GM19239 (cell line): ENCODE data around the gene SNRPD3.
"Not testable (repeated sequence)": the region's sequence is repeated elsewhere in the genome, so short reads cannot be mapped to it uniquely, and the experiment has no call there.

Experiments used
- DNase-seq: peaks from one replicate; pipeline ENCODE4 v3.0.0; 2011; ENCODE audit warnings: low spot score; ENCODE audit not compliant: insufficient read length
- FAIRE-seq: peaks from 2 replicates; lab custom pipeline; 2011; peaks lifted over from hg19 to GRCh38; lab: Jason Lieb, UNC

SNRPD3 gene

DNA sequence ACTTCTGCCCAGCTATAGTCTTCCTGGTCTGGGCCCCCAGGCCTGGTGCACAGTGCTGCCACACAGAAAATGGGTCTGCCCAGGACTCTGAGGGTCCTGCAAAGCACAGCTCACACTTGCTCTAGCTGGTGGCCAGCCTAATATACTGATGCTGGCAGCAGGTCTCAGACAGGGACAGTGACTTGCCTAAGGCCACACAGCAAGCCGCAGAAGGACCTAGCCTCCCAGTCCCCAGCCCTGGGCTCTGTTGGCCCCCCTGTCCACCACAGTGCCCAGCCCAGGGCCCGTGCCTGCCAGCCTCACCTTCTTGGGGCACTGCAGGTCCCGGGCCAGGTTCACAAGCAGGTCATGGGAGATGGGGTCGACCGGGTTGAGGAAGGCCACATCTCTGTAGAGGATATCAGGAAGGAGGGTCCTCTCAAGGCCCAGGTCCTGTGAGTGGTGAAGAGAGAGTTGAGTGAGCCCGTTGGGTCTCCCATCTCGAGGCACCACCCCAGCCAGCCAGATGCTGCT lies 33.8 kb downstream of the SNRPD3 start:
- DNase-seq (no peak), FAIRE-seq (no peak)

DNA sequence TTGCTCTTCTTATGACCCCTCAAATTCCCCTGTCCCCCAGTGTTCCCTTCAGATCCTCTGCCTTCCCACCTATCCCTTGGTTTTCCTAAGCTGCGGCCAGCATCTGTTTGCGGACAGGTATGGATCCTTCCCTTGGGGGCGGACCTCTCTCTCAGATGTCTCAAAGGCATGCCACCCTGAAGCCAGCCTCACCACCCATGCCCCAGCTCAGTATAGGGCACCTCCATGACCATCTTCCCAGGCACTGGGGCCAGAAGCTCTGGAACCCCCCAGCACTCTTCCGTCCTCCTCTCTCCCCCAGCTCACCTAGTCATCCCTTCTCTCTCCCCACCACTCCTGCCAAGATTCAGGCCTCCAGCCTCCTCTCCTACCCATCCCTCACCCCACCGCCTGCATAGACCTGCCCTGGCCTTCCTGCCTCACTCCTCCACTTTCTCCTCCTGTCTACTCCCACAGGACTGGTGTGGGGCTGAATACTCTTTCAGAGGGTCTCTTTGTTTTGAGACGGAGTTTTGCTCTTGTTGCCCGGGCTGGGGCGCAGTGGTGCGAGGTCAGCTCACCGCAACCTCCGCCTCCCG lies 34.9 kb downstream of the SNRPD3 start:
- FAIRE-seq, result no peak
- no peak for DNase-seq

DNA sequence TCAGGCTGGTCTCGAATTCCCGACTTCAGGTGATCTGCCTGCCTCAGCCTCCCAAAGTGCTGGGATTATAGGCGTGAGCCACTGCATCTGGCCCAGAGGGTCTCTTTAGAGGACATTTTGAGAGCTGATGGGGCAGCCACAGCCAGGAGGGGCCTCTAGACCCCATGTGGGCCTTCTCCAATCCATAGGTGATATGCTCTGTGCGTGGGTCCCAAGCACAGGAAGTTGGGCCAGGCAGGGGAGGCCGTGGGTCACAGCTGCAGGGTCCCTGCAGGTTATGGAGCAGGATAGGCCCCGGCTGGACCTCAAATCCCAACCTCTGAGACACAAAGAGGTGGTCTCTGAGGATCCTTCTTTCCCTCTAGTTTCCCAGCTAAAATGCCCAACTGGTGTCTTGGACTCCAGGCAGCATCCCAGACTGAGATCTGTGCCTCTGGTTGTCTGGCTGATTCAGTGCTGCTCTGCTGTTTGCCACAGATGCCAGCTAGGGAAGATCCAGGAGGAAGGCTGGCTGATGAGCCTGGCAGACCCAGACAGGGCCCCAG lies 35.6 kb downstream of the SNRPD3 start:
- DNase-seq, result no peak

DNA sequence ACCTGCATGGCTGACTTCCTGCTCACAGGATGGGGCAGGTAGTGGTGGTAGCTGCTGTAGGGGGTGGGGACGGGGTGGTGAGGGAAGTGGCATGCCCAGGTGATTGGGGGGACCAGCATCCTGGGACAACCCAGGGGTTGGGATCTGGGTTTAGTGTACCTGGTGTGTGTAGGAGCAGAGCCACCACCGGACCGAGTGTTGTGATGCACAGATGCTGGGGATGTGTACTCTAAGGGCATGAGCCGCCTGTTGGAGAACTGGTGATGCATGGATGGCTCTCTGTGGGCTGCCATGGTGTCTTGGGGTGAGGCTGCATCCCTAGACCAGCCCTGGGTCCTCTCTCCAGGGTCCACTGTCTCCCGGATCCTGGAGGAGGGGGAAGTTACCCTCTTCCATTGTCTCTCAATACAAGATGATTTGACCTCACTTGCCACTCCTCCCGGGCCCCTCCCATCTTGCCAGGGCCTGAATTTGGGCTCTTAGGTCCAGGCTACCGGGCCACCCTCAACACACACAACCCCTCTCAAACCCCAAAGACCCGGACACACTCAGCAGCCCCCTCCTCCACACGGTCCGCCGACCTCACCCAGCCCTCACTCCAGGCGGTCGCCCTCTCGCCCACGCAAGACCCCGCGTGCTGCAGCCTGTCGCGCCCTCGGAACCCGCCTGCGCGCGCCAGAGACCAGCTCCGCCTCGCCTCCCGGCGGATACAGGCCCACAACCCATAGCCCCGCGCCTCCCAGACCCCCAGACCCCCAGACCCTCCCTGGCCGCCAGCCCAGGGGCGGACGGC lies 36.5 kb downstream of the SNRPD3 start:
- peak; percentile 78 for FAIRE-seq
- DNase-seq, result peak; percentile 44

More for the DNA sequence above, 35.6 kb downstream of the SNRPD3 start:
- no peak for FAIRE-seq

DNA sequence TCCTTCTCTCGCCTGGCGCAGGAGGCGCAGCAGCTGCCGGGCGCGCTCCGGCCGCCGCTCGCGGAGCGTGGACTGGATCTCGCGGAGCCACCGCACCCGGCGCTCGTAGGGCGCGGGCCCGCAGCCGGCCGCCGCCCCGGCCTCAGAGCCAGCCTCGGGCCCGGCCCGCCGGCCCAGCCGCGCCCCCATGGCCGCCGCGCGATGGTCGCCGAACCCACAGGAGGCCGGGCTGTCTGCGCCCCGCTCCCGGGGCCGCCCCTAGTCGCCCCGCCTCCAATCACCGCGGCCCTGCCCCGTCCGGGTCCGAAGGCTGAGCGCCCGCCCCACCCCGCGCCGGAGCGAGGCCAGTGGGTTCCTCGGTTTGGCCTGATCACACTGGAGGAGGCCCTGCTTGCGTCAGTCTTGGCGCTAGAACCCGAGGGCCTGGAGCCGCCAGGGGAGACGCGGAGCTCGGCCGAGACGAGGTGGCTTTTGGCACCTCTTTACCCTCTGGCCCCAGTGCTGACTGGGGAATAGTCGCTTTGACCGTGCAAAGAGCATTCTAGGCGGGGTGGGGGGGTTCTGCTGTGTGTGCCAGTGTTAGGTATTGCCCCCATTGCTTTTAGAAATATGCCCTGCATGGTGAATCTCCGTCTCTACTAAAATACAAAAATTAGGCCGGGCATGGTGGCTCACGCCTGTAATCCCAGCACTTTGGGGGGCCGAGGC lies 37.2 kb downstream of the SNRPD3 start, which contains the start of gene LRRC75B:
Gene LRRC75B, minus strand, starts transcription at position 223 of the 708 bp plus-strand sequence. Its CDS starts 34 bp downstream, at position 189.
- FAIRE-seq, result peak; percentile 80
- DNase-seq, result peak; percentile 94

DNA sequence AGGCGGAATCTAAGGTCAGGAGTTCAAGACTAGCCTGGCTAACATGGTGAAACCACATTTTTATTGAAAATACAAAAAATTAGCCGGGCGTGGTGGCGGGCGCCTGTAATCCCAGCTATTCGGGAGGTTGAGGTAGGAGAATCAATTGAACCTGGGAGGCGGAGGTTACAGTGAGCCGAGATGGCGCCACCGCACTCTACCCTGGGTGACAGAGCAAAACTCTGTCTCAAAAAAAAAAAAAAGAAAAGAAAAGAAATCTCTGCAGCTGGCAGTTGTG lies 37.7 kb downstream of the SNRPD3 start:
- FAIRE-seq, result not testable (repeated sequence)

DNA sequence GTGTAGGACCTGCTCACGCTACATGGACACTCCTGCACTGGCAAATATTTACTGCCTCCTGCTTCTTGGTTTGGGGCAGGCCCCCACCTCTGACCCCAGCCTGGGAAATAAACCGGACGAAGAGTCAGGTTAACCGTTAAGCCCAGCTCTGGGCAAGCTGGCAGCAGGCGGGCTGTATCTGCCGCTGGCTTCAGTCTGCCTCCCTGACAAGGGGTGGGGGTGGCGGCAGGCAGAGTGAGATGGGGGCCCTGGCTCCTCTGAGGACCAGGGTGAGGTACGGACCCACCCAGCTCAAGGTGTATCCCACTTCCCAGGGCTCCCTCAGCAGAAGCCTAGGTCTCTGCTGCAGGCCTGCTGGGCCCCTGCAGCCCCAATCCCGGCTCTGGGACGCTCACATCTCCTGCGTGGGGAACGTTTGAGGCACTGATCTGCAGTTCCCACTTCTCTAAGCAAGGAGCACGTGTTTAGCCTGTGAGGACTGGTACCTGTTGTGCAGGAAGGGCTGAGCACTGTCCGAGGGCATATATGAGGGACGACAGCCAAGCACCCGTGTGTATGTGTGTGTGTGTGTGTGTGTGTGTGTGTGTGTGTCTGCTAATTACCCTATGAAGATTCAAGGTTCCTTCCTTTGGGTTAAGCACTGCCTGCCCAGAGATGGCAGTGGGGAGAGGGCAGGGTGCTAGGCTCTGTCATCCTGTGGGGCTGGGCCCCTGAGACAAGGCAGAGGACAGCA lies 38.2 kb downstream of the SNRPD3 start:
- DNase-seq, result no peak
- no peak for FAIRE-seq

More for the DNA sequence above, 37.7 kb downstream of the SNRPD3 start:
- not testable (repeated sequence) for DNase-seq

DNA sequence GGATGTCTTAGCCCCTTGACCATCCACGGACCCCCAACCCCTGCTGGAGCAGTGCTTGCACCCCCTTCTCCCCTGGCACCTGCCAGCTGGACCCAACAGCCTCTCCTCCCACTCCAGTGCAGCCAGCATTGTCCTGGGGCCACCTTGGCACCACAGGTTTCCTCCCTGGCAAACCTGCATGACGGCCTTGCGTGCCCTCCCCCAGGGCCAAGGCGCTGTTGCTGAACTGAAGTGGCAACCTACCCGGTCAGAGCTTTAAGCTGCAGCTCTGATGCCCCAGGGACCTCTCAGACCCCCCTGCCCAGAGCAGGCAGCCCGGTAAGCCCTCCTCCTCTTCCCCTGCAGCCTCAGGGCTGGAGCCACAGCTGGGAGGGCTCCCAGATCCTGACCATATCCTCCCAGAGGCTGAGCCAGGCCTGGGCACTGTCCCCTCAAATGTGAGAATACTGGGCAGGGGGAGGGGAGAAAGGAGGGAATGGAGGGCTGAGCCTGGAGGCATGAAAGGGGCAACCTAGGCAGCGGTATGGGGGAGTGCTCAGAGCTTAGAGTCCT lies 38.8 kb downstream of the SNRPD3 start:
- DNase-seq (no peak), FAIRE-seq (no peak)

DNA sequence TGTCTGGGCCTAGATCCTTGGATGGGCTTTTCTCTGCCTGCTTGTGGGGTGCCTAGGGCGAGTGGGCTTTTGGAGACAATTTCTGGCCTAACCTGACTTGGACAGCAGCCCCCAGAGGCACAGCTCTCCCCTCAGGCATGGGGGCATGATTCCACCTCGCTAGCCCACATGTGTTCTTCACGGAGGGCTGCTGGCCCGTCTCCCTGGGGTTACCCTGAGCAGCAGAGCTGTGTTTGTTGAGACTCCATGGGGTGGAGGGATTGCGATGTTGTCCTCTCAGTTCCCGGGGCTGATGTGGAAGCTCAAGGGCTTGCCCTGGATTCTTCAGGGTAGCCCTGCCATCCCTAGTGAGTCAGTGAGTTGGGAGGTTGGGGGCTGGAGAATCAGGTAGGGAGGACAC lies 39.4 kb downstream of the SNRPD3 start:
- DNase-seq, result no peak
- FAIRE-seq, result no peak

DNA sequence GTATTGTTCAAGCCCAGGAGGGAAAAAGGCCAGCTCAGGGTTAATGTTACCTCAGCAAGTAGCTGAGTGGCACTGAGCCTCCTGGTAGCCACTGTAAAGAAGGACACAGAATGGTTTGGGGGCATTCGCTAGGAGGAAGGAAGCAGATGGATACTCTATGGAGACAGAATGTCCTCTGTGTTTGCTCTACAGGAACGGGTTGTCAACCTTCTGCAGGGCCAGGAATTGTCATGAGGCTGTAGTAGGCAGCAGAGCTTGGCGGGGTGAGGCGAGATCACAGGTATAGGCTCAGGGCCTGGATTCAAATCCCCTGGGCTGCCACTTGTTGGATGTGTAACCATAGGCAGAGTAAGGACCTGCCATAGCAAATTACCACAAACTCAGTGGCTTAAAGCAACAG lies 40.1 kb downstream of the SNRPD3 start:
- no peak for DNase-seq

DNA sequence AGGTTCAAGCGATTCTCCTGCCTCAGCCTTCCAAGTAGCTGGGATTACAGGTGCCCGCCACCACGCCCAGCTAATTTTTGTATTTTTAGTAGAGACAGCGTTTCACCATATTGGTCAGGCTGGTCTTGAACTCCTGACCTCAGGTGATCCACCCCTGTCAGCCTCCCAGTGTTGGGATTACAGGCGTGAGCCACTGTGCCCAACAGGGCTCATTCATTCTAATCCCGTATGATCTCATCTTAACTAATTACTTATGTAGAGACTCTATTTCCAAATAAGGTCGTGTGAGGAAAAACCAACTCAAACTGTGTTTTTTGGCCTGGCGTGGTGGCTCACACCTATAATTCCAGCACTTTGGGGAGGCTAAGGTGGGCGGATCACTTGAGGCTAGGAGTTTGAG lies 41.3 kb downstream of the SNRPD3 start:
- FAIRE-seq, DNase-seq: not testable (repeated sequence)

More for the DNA sequence above, 40.1 kb downstream of the SNRPD3 start:
- FAIRE-seq, result no peak

DNA sequence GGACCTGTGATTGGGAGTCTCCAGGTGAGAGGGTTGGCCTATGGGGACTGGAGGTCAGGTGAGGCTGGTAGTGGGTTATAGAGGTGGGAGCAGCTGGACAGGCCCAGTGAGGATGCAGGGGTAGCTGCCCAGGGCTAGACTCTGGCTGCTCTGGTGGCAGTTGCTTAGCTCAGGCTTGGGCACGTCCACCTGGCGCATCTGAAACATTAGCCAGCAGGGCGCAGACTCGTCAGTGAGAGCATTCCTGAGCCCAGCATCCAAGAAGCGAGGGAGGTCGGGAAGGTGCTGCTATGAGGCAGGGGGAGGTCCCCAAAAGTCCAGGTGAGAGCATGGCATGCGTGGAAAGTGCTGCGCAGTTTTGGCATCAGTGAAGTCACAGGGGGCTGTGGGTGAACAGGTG lies 43.7 kb downstream of the SNRPD3 start:
- FAIRE-seq (no peak), DNase-seq (no peak)

DNA sequence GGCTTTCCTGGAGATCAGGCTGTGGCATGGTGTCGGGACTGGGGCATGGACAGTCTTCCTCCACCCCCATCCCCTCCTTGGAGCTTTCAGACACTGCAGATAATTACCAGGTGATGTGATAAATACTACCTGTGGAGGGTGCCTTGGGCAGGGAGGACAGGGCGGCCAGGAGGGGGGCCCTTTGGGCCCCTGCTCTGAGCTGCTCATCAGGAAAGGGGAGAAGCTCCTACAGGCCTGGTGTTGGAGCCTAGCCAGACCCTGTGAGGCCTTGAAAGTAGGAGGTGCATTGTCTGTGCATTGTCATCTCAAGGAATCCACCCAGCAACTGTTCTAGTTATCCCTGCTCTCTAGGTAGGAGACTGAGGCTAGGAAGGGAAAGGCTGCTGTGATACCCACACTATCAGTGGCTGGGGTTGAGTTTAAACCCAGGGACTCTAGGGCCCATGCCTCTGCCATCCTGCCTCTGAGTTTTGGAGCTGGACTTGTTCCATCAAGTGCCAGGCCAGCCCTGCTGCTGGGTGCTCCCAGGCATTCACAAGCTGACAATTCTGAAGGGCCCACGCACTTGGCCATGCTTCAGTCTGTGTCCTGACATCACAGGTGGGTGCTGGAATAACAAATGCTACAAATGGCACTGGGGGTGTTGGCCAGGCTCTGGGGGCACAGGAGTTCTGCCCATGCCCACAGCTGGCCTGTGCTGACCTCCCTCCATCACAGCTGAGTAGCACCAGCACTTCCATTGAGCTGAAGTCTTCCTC lies 44.3 kb downstream of the SNRPD3 start:
- not testable (repeated sequence) for FAIRE-seq, DNase-seq

DNA sequence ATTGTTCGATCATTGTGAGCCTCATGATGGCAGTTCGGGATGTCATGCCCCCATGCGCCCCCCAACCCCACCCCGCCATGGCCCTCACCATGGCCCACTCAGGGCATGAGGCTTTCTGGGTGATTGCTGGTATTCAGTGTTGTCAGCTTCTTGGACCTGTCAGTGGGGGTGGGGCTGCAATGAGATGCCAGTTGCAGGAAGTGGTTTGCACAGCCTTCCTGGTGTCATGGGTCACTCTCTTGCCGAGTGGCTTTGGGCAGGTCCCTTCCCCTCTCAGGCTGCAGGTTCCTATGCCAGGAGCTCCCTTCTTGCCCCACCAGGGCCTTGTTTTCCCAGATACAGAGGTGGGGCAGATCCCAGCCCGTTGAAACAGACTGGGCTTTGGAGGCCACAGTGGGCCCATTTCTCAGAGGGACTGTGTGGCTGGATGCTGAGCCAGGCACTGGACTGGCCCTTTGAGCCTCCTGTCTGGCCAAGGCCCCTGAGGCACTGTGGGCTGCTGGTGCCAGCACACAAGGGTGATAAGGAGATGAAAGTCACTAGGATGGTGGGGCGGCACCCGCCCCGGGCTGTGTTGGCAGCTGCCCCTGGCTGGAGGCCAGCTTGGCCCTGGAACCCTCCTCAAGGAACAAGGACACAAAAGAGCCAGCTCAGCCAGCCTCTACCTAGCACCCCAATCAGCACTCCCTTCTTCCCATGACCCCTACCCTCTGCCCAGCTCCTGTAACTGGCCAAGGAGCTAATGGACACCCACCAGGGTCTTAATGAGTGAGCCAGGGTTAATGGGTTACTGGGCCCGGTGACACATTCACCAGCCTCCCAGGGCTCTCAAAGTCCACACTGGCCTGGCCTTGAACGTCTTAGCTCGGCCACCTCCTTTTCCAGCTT lies 45.7 kb downstream of the SNRPD3 start:
- no peak for FAIRE-seq
- no peak for DNase-seq

DNA sequence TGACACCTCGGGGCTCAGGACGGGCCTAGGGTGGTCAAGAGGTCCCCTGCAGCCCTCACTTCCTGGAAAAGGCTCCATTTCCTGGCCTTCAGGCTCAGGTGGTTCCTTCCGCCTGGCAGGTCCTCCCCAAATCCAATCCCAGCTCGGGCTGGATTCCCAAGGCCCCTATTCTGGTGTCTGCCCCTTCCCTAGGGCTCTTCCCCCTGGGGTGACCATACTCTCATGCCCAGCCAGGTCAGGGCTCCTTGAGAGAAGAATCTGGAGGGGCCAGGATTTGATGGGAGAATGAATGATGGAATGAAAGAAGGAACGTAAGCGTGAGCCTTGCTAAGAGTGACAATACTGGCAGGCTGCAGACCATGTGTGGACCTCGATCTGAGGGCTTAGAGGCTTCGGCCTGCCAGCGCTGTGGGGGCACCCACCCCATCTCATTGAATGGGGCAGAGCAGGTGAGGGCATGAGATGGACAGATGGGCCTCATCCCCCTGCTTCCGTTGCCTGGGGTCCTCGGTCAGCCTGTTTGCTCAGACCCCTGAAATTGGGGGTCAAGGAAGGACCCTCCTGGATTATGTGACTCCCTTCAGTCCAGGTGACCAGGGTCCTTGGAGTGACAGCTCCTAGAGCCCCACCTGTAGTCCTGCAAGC lies 46.4 kb downstream of the SNRPD3 start:
- not testable (repeated sequence) for DNase-seq, FAIRE-seq

DNA sequence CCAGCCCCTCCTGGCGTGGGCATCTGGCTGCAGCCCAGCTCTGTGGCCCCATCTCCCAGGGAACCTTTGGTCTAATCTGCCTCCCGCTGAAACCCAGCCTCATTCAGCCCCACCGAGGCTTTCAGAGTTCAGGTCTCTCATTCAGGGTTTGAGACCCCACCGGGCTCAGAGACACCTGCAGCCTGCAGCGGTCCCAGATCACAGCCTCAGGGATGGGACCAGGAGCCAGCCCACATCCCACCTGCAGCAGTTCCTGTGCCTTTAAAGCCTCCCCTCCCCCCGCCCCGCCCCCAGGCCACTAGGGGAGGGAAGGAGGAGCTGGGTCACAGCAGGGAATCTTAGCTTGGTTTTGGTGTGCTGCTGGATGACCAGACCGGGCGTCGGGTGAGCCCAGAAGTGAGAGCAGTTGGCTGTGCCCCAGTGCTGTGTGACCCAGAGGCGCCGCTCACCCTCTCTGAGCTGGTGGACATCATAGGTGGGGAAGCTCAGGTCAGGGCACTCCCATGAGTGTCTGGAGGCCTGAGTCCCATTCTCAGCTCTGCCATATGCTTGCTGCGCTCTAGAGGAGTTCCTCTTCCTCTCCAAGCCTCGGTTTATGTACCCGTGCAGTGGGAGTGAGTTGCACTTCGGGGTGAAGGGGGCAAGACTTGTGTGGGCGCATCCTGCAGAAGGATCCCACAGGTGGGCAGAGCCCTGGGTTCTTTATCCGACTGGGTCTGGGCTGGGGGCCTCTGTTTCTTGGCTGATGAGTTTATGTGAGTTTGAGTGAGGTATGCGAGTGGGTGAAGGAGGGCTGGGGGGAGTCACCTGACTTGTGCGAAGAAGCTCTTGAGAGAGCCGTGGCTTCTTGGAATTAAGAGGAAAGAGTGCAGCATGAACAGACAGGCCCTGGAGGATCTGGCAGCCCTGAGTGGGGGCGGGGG lies 47.3 kb downstream of the SNRPD3 start, which contains the start of gene GGT1:
Gene GGT1, plus strand, starts transcription at position 347 of the 923 bp plus-strand sequence. CDS start 7,889 bp downstream, outside the sequence.
- not testable (repeated sequence) for FAIRE-seq, DNase-seq
